Neural cell (in vitro differentiated cells): ENCODE measurements around the gene MPND.

Experiments used
- CTCF ChIP-seq: fragments of 450-650 bp; IDR thresholded peaks from 2 replicates; pipeline ENCODE4 v1.5.1; 2014; ENCODE audit warnings: antibody characterized with exemption, mild to moderate bottlenecking, moderate library complexity; ENCODE audit not compliant: poor library complexity, severe bottlenecking
- EP300 ChIP-seq: fragments of 450-650 bp; conservative IDR thresholded peaks from 2 replicates; pipeline ENCODE4 v1.6.1; 2014; ENCODE audit warnings: antibody characterized with exemption, mild to moderate bottlenecking, moderate library complexity; ENCODE audit not compliant: poor library complexity, severe bottlenecking
- EZH2 ChIP-seq: fragments of 200-600, 300-800 bp; shearing (Covaris generic), sonication (generic); IDR thresholded peaks from 2 replicates; pipeline ENCODE4 v1.6.1; 2014; ENCODE audit warnings: antibody characterized with exemption, low read length, borderline replicate concordance, mild to moderate bottlenecking; ENCODE audit not compliant: insufficient read depth, poor library complexity, severe bottlenecking
- MXI1 ChIP-seq: fragments of 450-650 bp; conservative IDR thresholded peaks from 2 replicates; pipeline ENCODE4 v1.6.1; 2014; ENCODE audit warnings: antibody characterized with exemption, mild to moderate bottlenecking; ENCODE audit not compliant: poor library complexity, severe bottlenecking
- POLR2AphosphoS5 ChIP-seq: IDR thresholded peaks from 2 replicates; pipeline ENCODE4 v1.6.1; 2012
- RAD21 ChIP-seq: fragments of 450-650 bp; conservative IDR thresholded peaks from 2 replicates; pipeline ENCODE4 v1.6.1; 2014; ENCODE audit warnings: antibody characterized with exemption, mild to moderate bottlenecking, moderate library complexity
- REST ChIP-seq: IDR thresholded peaks from 2 replicates; pipeline ENCODE4 v1.6.1; 2012; ENCODE audit warnings: borderline replicate concordance
- SMC3 ChIP-seq: fragments of 450-650 bp; conservative IDR thresholded peaks from 2 replicates; pipeline ENCODE4 v1.6.1; 2014; ENCODE audit warnings: antibody characterized with exemption, mild to moderate bottlenecking, moderate library complexity; ENCODE audit not compliant: poor library complexity
- TAF1 ChIP-seq: IDR thresholded peaks from 2 replicates; pipeline ENCODE4 v1.6.1; 2012; ENCODE audit warnings: low read depth

GRCh38 chr19:4391701-4392483 is 48.5 kb downstream of the MPND start:
- TF ChIP-seq CTCF (no peak), POLR2AphosphoS5 (no peak), EZH2 (no peak), EP300 (no peak), REST (no peak), TAF1 (no peak), MXI1 (no peak), SMC3 (no peak), RAD21 (no peak)
